GM19035 (cell line): Measurements from ENCODE around the gene DRC3.
A peak's percentile ranks its signal among the peaks of the same experiment; 100 is the strongest.

Experiments
- ATAC-seq: cut with Tn5 transposase; IDR thresholded peaks from one replicate; pipeline ENCODE4 v1.9.1; 2021; ENCODE audit not compliant: unreplicated experiment

Gene DRC3

GRCh38 chr17:18018411-18018921 is 45.8 kb downstream of the DRC3 start:
- ATAC-seq: no peak

- ATAC-seq: no peak
These were observed 47.1 kb downstream of the DRC3 start for GRCh38 chr17:18019838-18020154.

GRCh38 chr17:18020971-18021370 is 48.3 kb downstream of the DRC3 start:
- ATAC-seq: no peak

GRCh38 chr17:18021372-18021771 is 48.7 kb downstream of the DRC3 start:
- no peak for ATAC-seq

GRCh38 chr17:18025241-18025944 is 52.7 kb downstream of the DRC3 start:
- ATAC-seq: peak; percentile 77

GRCh38 chr17:18025945-18026776 is 53.5 kb downstream of the DRC3 start:
- ATAC-seq: peak; percentile 31

GRCh38 chr17:18027280-18027679 is 54.6 kb downstream of the DRC3 start:
- no peak for ATAC-seq

- ATAC-seq: no peak
These were observed 55.7 kb downstream of the DRC3 start for GRCh38 chr17:18028114-18028951.

- no peak for ATAC-seq
These were observed 56.4 kb downstream of the DRC3 start for GRCh38 chr17:18028952-18029540.

- ATAC-seq: no peak
These were observed 59.3 kb downstream of the DRC3 start for GRCh38 chr17:18031955-18032354.

GRCh38 chr17:18033442-18034099 is 60.9 kb downstream of the DRC3 start:
- ATAC-seq: peak; percentile 79

- no peak for ATAC-seq
These were observed 63.0 kb downstream of the DRC3 start for GRCh38 chr17:18035704-18036103.

- ATAC-seq: no peak
These were observed 64.8 kb downstream of the DRC3 start for GRCh38 chr17:18037486-18037885.

GRCh38 chr17:18038149-18038850 is 65.6 kb downstream of the DRC3 start:
- no peak for ATAC-seq

GRCh38 chr17:18038861-18039534 is 66.3 kb downstream of the DRC3 start, which contains the start of the genes ATPAF2 and GID4:
TSS of gene ATPAF2 (minus strand) at chr17:18039168. CDS start at chr17:18039013, 155 bp downstream.
TSS of gene GID4 (plus strand) at chr17:18039408. CDS start at chr17:18039465, 57 bp downstream.
- peak; percentile 90 for ATAC-seq

- ATAC-seq: peak; percentile 31
These were observed 67.0 kb downstream of the DRC3 start for GRCh38 chr17:18039535-18040260.

GRCh38 chr17:18040261-18040858 is 67.7 kb downstream of the DRC3 start:
- no peak for ATAC-seq

- no peak for ATAC-seq
These were observed 69.1 kb downstream of the DRC3 start for GRCh38 chr17:18041776-18042175.
